Measurements from ENCODE around the gene LEFTY1. TPM values are rescaled to one million over a fixed set of nuclear protein-coding genes. Genes with fewer than 3 reads are reported as not detected.

The LEFTY1 gene
- total and polyA plus RNA-seq, 2 of the 4 experiments (the other 2 are of a cell fraction), result not detected

DNA sequence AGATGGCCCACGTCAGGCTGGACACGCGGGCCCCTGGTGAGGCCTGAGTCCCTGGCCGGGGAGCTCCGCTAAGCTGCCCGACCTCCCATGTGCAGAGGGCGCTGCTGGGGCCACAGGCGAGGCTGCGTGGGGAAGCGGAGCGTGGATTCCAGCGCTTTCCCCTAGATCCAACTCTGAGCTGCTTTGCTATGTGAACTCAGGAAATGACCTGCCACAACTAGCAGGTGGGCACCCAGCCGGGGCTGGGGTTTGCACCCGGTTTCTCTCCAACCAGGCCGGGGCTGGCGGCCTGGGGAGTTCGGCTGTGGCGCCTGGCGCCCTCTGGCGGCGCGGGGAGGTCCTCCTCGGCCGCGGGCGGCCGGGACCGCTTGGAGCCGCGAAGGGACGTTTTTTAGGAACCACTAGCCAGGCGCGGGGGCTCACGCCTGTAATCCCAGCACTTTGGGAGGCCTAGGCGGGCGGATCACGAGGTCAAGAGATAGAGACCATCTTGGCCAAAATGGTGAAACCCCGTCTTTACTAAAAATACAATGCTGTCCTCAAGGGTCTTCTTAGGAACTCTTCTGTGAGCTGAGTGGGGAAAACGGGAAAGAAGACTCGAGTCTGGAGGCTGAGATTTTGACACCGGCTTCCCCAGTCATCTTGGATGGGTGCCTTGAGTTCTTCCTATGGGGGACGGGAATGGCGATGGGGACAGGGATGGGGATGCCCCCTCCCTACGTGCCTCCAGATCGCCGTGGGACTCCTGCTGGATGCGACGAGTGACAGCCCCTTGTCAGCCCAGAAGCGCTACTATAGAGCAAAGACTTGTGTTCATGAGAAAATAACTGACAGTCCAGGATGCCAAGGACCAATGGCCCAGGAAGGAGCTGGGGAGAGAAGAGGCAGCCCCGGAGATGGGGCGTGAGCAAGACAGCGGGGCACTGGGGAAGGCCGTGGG, 22.5 kb upstream of the LEFTY1 start:
- H3K4me3 ChIP-seq (ENCODE audit: insufficient read depth, low read depth, low read length), result no peak overlapping the region
- no peak overlapping the region for H2BK15ac ChIP-seq (ENCODE audit: low read depth, low read length)
- dilution Hi-C loops (cut with HindIII; ENCODE audit: low sequenced_read_pairs, unreplicated experiment) (no loop called here), in situ Hi-C loops (cut with MboI; ENCODE audit: low sequenced_read_pairs) (loop anchor here (5.0 kb wide), 1 partner anchor 439 kb away; no protein-coding TSS in a partner anchor), intact Hi-C loops (cut with micrococcal nuclease) (loop anchor here (1.0 kb wide), 3 partner anchors 130 to 436 kb away; partner anchors contain the start of gene SRP9)
- H3K4ac ChIP-seq (ENCODE audit: low read depth, low read length), result no peak overlapping the region
- no peaks in the 10 kb centered on the region for H3K9me3 ChIP-seq (ENCODE audit: control insufficient read depth, insufficient read depth, low read length)
- ChIA-PET CTCF (interaction anchor here (0.6 to 2.1 kb wide), 8 partner anchors 8 to 489 kb away, joined by 3 to 11 read pairs (median 4); no protein-coding TSS in a partner anchor), POLR2A (ENCODE audit: unreplicated experiment) (interaction anchor here (0.6 kb wide), 1 partner anchor 437 kb away, joined by 3 read pairs; no protein-coding TSS in a partner anchor)
- H3K4me2 ChIP-seq (ENCODE audit: low read depth, low read length), result no peak overlapping the region
- H3K23ac ChIP-seq (ENCODE audit: low read depth, low read length), result no peak overlapping the region
- peak; percentile 17 for DNase-seq
- peaks cover 1% of the 10 kb centered on the region; the same call in 1 of the 2 replicates for H3K4me1 ChIP-seq (ENCODE audit: control insufficient read depth, insufficient read depth, low read length)
- 0 out of 4 replicates have a peak overlapping the region, but pooled peaks of 1 of the 2 experiments have one; percentile 44 for H4K8ac ChIP-seq (ENCODE audit: low read depth in 2 of 2, low read length in 2 of 2)
- H3K27ac ChIP-seq (ENCODE audit: insufficient read depth, low read length), result no peak overlapping the region
- peak overlapping the region; percentile 32; the same call in 1 of the 2 replicates for H3K9ac ChIP-seq (ENCODE audit: low read depth, low read length)
- TF ChIP-seq MXI1 (IDR thresholded peaks at IDR 0.05; ENCODE audit: borderline replicate concordance, low read depth, low read length) (no peak), SMC3 (IDR thresholded peaks at IDR 0.05; ENCODE audit: low read depth, low read length) (peak; percentile 81), FOS (IDR thresholded peaks at IDR 0.05; ENCODE audit: low read depth, low read length) (no peak), RAD21 (IDR thresholded peaks at IDR 0.05; ENCODE audit: low read length) (peak; percentile 74), NFE2L2 (IDR thresholded peaks at IDR 0.05; ENCODE audit: low read depth, low read length) (no peak)
- TF ChIP-seq, protein P1, sequence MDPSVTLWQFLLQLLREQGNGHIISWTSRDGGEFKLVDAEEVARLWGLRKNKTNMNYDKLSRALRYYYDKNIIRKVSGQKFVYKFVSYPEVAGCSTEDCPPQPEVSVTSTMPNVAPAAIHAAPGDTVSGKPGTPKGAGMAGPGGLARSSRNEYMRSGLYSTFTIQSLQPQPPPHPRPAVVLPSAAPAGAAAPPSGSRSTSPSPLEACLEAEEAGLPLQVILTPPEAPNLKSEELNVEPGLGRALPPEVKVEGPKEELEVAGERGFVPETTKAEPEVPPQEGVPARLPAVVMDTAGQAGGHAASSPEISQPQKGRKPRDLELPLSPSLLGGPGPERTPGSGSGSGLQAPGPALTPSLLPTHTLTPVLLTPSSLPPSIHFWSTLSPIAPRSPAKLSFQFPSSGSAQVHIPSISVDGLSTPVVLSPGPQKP (IDR thresholded peaks at IDR 0.05; ENCODE audit: borderline replicate concordance, low read depth, low read length), result no peak
- TF ChIP-seq, protein P2, sequence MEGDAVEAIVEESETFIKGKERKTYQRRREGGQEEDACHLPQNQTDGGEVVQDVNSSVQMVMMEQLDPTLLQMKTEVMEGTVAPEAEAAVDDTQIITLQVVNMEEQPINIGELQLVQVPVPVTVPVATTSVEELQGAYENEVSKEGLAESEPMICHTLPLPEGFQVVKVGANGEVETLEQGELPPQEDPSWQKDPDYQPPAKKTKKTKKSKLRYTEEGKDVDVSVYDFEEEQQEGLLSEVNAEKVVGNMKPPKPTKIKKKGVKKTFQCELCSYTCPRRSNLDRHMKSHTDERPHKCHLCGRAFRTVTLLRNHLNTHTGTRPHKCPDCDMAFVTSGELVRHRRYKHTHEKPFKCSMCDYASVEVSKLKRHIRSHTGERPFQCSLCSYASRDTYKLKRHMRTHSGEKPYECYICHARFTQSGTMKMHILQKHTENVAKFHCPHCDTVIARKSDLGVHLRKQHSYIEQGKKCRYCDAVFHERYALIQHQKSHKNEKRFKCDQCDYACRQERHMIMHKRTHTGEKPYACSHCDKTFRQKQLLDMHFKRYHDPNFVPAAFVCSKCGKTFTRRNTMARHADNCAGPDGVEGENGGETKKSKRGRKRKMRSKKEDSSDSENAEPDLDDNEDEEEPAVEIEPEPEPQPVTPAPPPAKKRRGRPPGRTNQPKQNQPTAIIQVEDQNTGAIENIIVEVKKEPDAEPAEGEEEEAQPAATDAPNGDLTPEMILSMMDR (conservative IDR thresholded peaks at IDR 0.05; ENCODE audit: low read depth, low read length), result peak; percentile 70
- no peak overlapping the region for H2BK5ac ChIP-seq (ENCODE audit: low read depth, low read length, poor library complexity, severe bottlenecking)
- BruUV-seq (replicated peaks), result no TSS peak
- no peaks in the 10 kb centered on the region for H3K9me1 ChIP-seq (ENCODE audit: insufficient read depth, low read length)
- peak; percentile 95 for ATAC-seq (ENCODE audit: low read depth)
- H2AK5ac ChIP-seq (ENCODE audit: low read depth, low read length), result no peak overlapping the region
- H2AFZ ChIP-seq (replicated peaks; ENCODE audit: low read length, poor library complexity), result peak overlapping the region; percentile 86
- no peak overlapping the region for H3K14ac ChIP-seq (replicated peaks; ENCODE audit: low read depth, low read length)
- no peaks in the 10 kb centered on the region for H3K27me3 ChIP-seq (ENCODE audit: control insufficient read depth, insufficient read depth, low read length)
- H4K91ac ChIP-seq (ENCODE audit: insufficient read depth, low read depth, low read length), result no peak overlapping the region
- H2BK20ac ChIP-seq (ENCODE audit: low read depth, low read length), result no peak overlapping the region
- no peak overlapping the region for H3K18ac ChIP-seq (ENCODE audit: low read depth, low read length)
- 29% methylated on average over 29 of the region's 53 CpGs; no CpG with 5 or more reads in 1 of the 2 experiments for WGBS, 2 experiments (ENCODE audit: extremely low coverage in 2 of 2, insufficient read length in 1 of 2)
- no peak overlapping the region for H3K56ac ChIP-seq (ENCODE audit: extremely low read depth, insufficient read depth, low read length)
- no peaks in the 10 kb centered on the region for H4K20me1 ChIP-seq (ENCODE audit: insufficient read depth, low read length)
- no peak overlapping the region for H2AK9ac ChIP-seq (replicated peaks; ENCODE audit: low read depth, low read length, poor library complexity)
- peaks cover 1% of the 10 kb centered on the region; the same call in 1 of the 2 replicates for H3K36me3 ChIP-seq (ENCODE audit: control insufficient read depth, insufficient read depth, low read length)
- H2BK120ac ChIP-seq (ENCODE audit: low read depth, low read length), result no peak overlapping the region
- no peak overlapping the region for H4K5ac ChIP-seq (ENCODE audit: low read depth, low read length)
- no peaks in the 10 kb centered on the region; a peak in 1 of 4 replicates for H3K79me1 ChIP-seq (ENCODE audit: low read depth in 1 of 2, low read length in 2 of 2)
